ENCODE results near the gene FBXL2.
"Not testable (repeated sequence)": the region's sequence is repeated elsewhere in the genome, so short reads cannot be mapped to it uniquely, and the experiment has no call there.

Gene FBXL2

GRCh38 chr3:33377931-33378330, 100.7 kb downstream of the FBXL2 start:
- intact Hi-C loops (cut with DNase I) = loop anchor here (10.0 kb wide), 1 partner anchor 407 kb away; no protein-coding TSS in a partner anchor
- DNase-seq = no peak

DNA sequence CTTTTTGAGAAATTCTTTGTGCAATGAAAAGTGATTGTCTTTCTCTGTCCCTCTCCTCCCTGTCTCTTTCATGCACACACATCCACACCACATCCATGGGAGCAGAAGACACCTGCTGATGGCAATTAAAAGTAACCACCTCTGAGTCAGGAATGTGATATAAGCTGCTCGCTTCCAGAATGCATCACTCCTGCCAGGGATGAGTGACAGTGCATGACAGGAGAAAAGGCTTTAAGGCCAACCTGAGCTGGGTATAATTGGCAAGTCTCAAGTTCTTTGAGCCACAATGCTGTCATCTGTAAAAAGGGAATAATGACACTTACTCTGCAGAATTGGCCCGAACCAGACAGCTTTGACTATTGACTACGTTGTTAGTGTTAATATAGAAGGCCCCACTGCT, 103.4 kb downstream of the FBXL2 start:
- intact Hi-C loops (cut with DNase I) = no loop called here
- DNase-seq = no peak

- intact Hi-C loops (cut with DNase I) = no loop called here
- no peak for DNase-seq
Measured at GRCh38 chr3:33383951-33384350, 106.7 kb downstream of the FBXL2 start.

DNA sequence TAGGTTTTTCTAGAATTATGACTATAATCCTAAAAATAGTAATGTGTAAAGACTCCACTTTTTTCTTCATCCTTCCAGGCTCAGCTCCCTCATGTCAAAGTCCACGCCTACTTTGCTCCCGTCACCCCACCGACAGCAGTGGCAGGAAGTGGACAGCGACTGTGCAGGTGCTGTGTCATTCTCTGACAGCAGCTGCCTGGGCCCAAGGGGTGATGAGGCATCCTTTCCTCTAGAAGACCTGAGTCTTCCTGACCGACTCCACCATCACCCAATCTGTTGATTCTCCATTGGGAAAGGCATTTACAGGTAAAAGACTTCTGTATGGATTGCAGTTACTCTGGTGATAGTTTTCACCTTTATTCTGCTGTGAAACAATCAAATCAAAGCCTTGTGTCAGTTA, 108.2 kb downstream of the FBXL2 start:
- DNase-seq = no peak
- intact Hi-C loops (cut with DNase I) = no loop called here

DNA sequence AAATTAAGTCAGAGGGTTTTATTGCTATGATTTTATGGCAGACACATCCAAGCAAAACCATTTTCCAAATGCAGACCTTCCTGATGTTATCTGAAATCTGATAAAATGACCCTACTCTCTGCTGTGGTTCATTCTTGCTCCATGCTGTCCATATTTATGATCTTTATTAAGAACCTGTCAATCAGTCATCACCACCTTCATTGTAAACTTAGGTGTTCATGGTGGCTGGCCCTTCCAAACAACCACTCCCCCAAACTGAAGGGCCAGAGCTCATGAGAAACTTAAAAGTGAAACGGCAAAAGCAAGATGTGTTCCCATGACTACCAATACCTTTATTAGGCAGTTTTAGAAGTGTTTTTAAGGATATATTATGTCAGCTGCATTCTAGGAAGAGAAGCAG, 109.4 kb downstream of the FBXL2 start:
- DNase-seq = no peak
- intact Hi-C loops (cut with DNase I) = no loop called here

DNA sequence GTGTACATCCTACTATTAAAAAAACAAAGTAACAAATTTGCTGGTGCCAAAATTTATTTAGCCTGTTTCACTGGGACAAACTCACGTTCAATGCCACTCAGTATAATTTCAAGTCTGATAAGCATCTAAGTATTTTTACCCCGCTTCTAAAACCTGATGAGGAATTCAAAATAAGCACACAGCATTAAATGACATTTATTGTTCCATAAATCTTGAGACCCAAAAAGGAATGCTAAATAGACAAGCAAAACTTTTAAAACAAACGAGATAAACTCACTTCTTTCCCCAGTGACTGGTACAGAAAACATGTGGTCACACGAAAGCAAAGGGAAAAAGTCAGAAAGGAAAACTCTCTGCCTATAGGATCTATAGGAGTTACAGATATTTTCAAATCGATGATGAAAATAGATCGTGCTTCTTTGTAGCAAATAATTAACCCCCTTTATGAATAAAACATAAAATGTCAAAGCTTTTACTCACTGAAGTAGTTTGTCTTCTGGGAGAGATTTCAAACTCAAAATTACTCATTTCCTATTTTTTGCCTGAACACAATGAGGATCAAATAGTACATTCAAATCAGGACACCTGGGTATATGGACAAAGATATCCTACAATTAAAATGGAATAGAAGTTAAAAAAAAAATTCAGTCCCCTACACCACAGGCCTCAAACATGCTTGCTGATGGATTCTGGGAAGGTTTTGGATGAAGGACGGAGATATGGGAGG, 111.3 kb downstream of the FBXL2 start:
- intact Hi-C loops (cut with DNase I) = no loop called here

GRCh38 chr3:33389908-33390307, 112.7 kb downstream of the FBXL2 start:
- peak in 1 of 10 donors; percentile 24 for DNase-seq
- intact Hi-C loops (cut with DNase I) = no loop called here

More for the DNA sequence above, 111.3 kb downstream of the FBXL2 start:
- DNase-seq = no peak

- no peak for DNase-seq
- intact Hi-C loops (cut with DNase I) = no loop called here
Measured at GRCh38 chr3:33391255-33391995, 114.2 kb downstream of the FBXL2 start.

DNA sequence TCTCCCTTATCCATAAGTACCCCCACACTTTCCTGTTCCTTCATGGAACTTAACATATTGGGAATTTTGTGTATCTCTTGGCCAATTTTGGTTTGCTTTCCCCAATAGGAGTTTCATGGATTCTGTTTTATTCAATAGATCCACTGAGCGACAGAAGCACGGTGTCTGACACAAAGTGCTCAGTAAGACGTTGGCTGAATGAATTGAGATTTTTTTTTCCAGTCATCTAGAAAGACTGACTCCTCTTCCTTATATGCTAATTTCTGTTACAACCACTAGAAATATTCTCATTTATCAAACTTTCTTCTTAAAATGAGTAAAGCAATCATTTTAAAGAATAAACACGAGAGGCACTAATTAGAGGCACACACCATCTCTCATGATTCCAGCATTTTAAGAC, 114.9 kb downstream of the FBXL2 start:
- intact Hi-C loops (cut with DNase I) = no loop called here
- no peak for DNase-seq

DNA sequence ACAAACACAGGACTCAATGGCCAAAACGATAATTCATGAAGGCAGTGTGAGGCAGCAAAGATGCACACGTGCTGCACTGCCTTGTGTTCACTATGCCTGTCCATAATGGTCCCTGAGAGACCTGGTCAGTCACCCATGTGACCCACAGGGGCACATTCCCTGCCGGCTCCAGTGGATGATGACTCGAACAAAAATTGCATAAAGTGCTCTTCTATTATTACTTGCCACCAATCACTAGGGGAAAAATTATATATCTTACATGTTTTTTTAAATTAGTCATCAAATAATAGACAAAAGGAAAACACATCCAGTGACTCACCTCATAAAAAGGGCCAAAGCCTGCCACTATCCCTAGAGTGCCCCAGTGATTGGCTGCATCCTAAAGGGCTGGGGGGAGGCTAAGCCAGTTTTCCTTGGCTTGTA, 115.5 kb downstream of the FBXL2 start:
- intact Hi-C loops (cut with DNase I) = no loop called here
- DNase-seq = no peak

- DNase-seq = no peak
- intact Hi-C loops (cut with DNase I) = no loop called here
Measured at GRCh38 chr3:33394403-33395054, 117.3 kb downstream of the FBXL2 start.

DNA sequence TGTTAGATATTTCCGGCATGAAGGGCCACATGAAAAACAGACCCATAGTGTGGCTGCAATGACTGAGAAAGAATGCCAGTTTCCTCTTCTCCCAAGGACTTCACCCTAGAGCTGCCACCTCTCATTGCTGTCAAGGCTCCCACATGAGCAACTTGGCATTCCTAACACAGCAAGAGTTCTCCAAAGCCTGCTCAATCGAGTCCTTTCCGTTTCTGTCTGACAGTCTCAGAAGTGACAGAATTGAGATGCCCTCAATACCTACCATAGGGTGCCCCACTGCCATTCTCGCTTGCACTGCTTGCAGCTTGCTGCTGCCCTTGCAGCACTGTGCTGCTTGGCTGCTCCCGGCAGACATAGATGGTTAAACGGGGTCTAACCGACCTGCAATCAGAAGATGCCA, 118.7 kb downstream of the FBXL2 start:
- intact Hi-C loops (cut with DNase I) = no loop called here
- peak in 1 of 10 donors; percentile 74 for DNase-seq

DNA sequence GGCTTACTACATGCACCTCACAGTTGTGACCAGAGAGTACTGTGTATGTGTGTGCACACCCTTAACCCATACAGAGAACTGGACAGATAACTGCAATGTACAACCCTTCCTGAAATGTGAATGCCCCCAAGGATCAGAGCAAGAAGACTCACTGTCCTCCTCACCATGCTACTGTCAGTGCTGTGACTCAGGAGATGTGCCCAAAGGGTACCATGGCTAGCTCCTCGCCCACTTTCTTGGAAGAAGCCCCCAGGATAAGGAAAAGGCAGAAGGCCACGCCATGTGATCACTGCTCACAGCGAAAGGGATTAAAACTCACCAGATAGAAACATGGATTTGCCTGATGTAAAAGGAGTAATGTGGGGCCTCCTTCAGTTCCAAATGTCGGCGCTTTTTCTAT, 121.2 kb downstream of the FBXL2 start:
- intact Hi-C loops (cut with DNase I) = no loop called here
- DNase-seq = no peak

- no peak for DNase-seq
- intact Hi-C loops (cut with DNase I) = no loop called here
Measured at GRCh38 chr3:33401781-33402180, 124.5 kb downstream of the FBXL2 start.

DNA sequence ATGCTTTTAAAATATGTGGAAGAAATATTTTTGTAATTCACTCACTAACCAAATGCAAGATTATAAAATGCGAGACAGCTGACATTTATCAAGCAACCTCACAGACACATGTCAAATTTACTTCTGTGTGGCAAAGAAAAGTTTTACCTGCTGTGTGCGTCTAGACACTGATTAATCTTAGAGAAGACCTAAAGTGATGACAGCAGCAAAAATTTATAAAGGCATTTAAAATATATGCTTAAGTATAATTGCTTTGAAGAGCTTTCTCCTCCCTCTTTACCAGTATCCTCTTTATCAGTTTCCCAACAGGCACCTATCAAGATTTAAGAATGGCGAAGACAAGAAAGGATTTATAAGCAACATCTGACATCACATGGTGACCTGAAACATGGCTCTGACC, 125.7 kb downstream of the FBXL2 start:
- intact Hi-C loops (cut with DNase I) = no loop called here
- no peak for DNase-seq

- intact Hi-C loops (cut with DNase I) = no loop called here
Measured at GRCh38 chr3:33403756-33404155, 126.5 kb downstream of the FBXL2 start.

GRCh38 chr3:33410816-33411215, 133.6 kb downstream of the FBXL2 start:
- DNase-seq; intact Hi-C loops (cut with DNase I): not testable (repeated sequence)

More at GRCh38 chr3:33403756-33404155, 126.5 kb downstream of the FBXL2 start:
- DNase-seq = no peak

- DNase-seq = no peak
- intact Hi-C loops (cut with DNase I) = no loop called here
Measured at GRCh38 chr3:33417066-33417673, 139.9 kb downstream of the FBXL2 start.

DNA sequence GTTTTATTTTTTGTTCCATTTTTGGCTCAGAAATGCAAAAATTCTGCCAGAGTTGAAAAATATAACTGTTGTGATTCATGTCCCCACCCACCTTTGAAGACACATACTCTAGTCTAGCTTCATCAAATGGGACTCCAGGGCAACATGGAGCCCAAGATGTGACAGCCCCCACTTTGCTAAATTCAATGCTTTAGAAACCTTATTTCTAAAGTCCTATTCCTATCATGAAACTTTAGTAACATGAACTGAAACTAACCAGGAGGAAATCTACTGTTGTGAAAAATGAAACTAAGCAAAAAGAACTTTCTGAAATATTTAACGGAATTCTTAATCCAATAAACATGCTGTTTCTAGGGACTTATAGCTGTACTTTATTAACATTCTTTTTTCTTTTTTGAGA, 142.7 kb downstream of the FBXL2 start:
- no peak for DNase-seq
- intact Hi-C loops (cut with DNase I) = no loop called here

GRCh38 chr3:33420966-33421365, 143.7 kb downstream of the FBXL2 start:
- DNase-seq = no peak
- intact Hi-C loops (cut with DNase I) = no loop called here
